ENCODE measurements around the gene CFAP77. TPM values are rescaled to one million over a fixed set of nuclear protein-coding genes. Genes with fewer than 3 reads are reported as not detected.

Gene CFAP77
- total and polyA plus RNA-seq, 2 of the 13 experiments (the other 11 are each of a cell fraction or from before 2014, with no cell fraction given) = not detected

DNA sequence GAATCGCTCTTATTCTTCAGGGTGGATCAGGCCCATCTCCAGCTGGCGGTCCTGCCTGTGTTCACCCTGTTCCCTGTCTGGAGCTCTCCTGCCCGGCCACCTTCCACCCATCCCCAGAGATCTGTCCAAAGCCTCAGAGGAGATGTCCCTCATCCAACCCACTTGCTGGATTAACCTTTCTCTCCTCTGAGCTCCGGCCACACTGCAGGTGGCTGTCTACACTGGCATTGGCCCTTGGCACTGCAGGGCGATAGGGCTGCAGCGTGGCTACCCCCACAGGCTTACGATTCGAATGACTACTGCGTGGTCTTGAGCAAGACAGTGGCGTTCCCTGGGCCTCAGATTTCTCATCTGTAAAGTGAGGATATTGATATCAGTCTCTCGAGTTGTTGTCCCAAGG, 108.6 kb downstream of the CFAP77 start (continued):
- TF ChIP-seq, protein P1, sequence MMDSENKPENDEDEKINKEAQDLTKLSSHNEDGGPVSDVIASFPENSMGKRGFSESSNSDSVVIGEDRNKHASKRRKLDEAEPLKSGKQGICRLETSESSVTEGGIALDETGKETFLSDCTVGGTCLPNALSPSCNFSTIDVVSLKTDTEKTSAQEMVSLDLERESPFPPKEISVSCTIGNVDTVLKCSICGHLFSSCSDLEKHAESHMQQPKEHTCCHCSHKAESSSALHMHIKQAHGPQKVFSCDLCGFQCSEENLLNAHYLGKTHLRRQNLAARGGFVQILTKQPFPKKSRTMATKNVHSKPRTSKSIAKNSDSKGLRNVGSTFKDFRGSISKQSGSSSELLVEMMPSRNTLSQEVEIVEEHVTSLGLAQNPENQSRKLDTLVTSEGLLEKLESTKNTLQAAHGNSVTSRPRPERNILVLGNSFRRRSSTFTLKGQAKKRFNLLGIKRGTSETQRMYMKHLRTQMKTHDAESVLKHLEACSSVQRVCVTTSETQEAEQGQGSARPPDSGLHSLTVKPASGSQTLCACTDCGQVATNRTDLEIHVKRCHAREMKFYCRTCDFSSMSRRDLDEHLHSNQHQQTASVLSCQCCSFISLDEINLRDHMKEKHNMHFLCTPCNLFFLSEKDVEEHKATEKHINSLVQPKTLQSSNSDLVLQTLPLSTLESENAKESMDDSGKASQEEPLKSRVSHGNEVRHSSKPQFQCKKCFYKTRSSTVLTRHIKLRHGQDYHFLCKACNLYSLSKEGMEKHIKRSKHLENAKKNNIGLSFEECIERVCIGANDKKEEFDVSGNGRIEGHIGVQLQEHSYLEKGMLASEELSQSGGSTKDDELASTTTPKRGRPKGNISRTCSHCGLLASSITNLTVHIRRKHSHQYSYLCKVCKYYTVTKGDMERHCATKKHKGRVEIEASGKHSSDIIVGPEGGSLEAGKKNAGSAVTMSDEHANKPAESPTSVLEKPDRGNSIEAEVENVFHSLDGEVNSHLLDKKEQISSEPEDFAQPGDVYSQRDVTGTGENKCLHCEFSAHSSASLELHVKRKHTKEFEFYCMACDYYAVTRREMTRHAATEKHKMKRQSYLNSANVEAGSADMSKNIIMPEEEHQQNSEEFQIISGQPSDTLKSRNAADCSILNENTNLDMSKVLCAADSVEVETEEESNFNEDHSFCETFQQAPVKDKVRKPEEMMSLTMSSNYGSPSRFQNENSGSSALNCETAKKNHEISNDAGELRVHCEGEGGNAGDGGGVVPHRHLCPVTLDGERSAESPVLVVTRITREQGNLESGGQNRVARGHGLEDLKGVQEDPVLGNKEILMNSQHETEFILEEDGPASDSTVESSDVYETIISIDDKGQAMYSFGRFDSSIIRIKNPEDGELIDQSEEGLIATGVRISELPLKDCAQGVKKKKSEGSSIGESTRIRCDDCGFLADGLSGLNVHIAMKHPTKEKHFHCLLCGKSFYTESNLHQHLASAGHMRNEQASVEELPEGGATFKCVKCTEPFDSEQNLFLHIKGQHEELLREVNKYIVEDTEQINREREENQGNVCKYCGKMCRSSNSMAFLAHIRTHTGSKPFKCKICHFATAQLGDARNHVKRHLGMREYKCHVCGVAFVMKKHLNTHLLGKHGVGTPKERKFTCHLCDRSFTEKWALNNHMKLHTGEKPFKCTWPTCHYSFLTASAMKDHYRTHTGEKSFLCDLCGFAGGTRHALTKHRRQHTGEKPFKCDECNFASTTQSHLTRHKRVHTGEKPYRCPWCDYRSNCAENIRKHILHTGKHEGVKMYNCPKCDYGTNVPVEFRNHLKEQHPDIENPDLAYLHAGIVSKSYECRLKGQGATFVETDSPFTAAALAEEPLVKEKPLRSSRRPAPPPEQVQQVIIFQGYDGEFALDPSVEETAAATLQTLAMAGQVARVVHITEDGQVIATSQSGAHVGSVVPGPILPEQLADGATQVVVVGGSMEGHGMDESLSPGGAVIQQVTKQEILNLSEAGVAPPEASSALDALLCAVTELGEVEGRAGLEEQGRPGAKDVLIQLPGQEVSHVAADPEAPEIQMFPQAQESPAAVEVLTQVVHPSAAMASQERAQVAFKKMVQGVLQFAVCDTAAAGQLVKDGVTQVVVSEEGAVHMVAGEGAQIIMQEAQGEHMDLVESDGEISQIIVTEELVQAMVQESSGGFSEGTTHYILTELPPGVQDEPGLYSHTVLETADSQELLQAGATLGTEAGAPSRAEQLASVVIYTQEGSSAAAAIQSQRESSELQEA (CRISPR knock-in tag; IDR thresholded peaks at IDR 0.05; ENCODE audit: not compliant biosample characterization) = no peak
- TF ChIP-seq ZFP62 (CRISPR knock-in tag; IDR thresholded peaks at IDR 0.05) = no peak

GRCh38 chr9:132519033-132519432, 109.0 kb downstream of the CFAP77 start:
- H3K4me1 ChIP-seq (ENCODE audit: insufficient read depth, low read length) = no peaks in the 10 kb centered on the region
- POLR2A ChIA-PET = no interaction called here
- no peak overlapping the region for H3K4me2 ChIP-seq (ENCODE audit: low read depth, low read length)
- 3% methylated on average over 2 of the region's 2 CpGs for WGBS (ENCODE audit: low lambda C conversion rate)
- FAIRE-seq (no peak), DNase-seq (ENCODE audit: low spot score) (no peak), ATAC-seq (no peak)
- H3K9ac ChIP-seq (ENCODE audit: insufficient read depth, low read depth, low read length) = no peak overlapping the region
- H3K27me3 ChIP-seq (ENCODE audit: control insufficient read depth in 1 of 2, insufficient read depth in 2 of 2, low read length in 2 of 2) = peaks cover 11 to 73% of the 10 kb centered on the region in 2 experiments; a peak in 4 of 5 replicates
- no peaks in the 10 kb centered on the region for H3K79me2 ChIP-seq (ENCODE audit: insufficient read depth, low read length)
- H2AFZ ChIP-seq (ENCODE audit: low read length) = no peak overlapping the region
- no peaks in the 10 kb centered on the region for H3K36me3 ChIP-seq (replicated peaks in 1 of 2; ENCODE audit: control insufficient read depth in 1 of 2, insufficient read depth in 2 of 2, low read length in 2 of 2)
- H4K20me1 ChIP-seq (ENCODE audit: insufficient read depth, low read length) = 0 out of 2 replicates have a peak, but pooled peaks cover 2% of the 10 kb centered on the region
- H3K9me3 ChIP-seq (ENCODE audit: low read length) = no peaks in the 10 kb centered on the region
- no peak overlapping the region for H3K27ac ChIP-seq (ENCODE audit: extremely low read length, insufficient read depth, low read length)
- intact Hi-C loops (cut with micrococcal nuclease; ENCODE audit: unreplicated experiment) = no loop called here
- CTCF ChIA-PET (ENCODE audit: low intra/inter-chr PET ratio, low total read pairs) = no interaction called here
- in situ Hi-C loops (cut with HindIII; ENCODE audit: extremely low pct_ligation_motif_present, low pct_unique_long_range_greater_than_20kb) = no loop called here
- H3K4me3 ChIP-seq (replicated peaks in 1 of 3; ENCODE audit: insufficient read depth in 1 of 3, low read depth in 2 of 3, low read length in 3 of 3) = no peak overlapping the region
- BruUV-seq (replicated peaks) = no TSS peak
- TF ChIP-seq ZMAT5 (CRISPR knock-in tag; IDR thresholded peaks at IDR 0.05; ENCODE audit: borderline replicate concordance, low read depth) (no peak), CBX5 (CRISPR knock-in tag; IDR thresholded peaks at IDR 0.05; ENCODE audit: borderline replicate concordance) (no peak), ZNF691 (CRISPR knock-in tag; IDR thresholded peaks at IDR 0.05; ENCODE audit: borderline replicate concordance, low read depth) (no peak), GRHL1 (CRISPR knock-in tag; conservative IDR thresholded peaks at IDR 0.05) (no peak), REL (CRISPR knock-in tag; conservative IDR thresholded peaks at IDR 0.05) (no peak), ZNF674 (CRISPR knock-in tag; IDR thresholded peaks at IDR 0.05; ENCODE audit: low read depth) (no peak)
- TF ChIP-seq, protein P2, sequence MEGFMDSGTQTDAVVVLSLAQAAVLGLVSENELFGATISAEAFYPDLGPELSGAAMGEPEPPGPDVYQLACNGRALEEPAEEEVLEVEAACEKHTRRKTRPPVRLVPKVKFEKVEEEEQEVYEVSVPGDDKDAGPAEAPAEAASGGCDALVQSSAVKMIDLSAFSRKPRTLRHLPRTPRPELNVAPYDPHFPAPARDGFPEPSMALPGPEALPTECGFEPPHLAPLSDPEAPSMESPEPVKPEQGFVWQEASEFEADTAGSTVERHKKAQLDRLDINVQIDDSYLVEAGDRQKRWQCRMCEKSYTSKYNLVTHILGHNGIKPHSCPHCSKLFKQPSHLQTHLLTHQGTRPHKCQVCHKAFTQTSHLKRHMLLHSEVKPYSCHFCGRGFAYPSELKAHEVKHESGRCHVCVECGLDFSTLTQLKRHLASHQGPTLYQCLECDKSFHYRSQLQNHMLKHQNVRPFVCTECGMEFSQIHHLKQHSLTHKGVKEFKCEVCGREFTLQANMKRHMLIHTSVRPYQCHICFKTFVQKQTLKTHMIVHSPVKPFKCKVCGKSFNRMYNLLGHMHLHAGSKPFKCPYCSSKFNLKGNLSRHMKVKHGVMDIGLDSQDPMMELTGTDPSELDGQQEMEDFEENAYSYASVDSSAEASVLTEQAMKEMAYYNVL (CRISPR knock-in tag; IDR thresholded peaks at IDR 0.05; ENCODE audit: borderline replicate concordance) = no peak
